ENCODE data around the gene COMMD1.
"Not testable (repeated sequence)": the region's sequence is repeated elsewhere in the genome, so short reads cannot be mapped to it uniquely, and the experiment has no call there.

Gene COMMD1

DNA sequence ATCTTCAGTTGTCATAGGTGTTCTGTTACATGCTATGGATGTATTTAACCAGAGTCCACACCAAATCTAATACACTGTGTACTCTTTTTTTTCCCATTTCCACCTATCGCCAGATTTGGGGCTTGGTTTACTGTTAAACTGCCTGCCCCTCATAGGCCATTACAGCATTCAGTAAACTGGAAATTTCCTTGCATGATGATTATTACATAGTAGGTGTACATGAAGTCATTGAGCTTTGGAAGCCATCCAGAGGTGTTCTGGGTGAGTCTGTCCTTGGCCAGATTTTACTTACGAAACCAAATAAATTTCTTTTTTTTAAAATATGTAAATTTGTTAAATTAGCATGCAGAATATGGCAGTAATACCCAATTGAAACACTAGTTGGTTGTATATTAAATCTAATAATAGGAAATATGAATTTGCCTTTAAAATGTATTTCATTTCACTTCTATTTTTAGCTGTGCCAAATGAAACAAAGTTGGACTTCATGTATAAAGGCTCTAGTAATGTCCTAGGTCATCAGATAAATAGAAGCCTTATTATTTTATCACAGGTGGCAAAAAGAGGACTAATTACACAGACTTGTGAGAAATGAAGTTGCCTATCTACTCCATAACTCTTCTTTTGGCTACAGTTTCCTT is 60.7 kb downstream of the COMMD1 start:
- DNase-seq, result no peak

DNA sequence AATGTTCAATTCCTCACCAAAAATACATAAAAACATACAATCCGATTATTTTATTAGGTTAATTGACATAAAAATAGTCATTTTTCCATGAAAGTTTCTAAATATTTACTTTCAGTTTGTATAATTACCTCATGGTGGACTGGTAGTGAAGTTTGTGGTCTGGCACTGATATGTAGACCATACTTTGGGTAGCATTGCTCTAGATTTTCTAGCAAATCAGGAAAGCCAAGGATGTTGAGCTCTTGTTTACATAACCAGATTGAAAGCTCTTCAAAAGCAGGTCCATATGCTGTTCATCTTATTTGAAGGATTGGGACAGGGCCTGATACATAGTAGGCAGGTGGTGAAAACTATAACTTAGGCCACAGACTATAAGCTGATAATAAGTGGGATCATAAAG is 61.8 kb downstream of the COMMD1 start:
- no peak for DNase-seq

DNA sequence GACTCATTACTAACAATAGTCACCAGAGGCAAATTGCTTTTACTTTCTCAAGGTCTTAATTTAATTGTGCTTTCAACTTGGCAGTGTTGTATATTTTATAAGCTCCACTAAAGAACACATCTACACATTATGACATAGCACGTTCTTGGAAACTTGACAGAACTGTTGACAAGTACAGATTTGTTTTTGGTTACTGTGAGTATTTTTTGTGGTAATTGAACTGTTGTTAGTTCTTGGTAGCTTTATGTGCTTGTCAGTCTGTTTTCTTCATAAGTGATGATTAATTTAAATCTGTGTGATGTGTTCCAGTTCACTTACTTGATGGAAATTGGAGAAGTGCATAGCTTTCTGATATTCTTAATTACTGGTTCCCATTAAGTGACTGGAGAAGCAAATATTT is 63.9 kb downstream of the COMMD1 start:
- DNase-seq, result no peak

DNA sequence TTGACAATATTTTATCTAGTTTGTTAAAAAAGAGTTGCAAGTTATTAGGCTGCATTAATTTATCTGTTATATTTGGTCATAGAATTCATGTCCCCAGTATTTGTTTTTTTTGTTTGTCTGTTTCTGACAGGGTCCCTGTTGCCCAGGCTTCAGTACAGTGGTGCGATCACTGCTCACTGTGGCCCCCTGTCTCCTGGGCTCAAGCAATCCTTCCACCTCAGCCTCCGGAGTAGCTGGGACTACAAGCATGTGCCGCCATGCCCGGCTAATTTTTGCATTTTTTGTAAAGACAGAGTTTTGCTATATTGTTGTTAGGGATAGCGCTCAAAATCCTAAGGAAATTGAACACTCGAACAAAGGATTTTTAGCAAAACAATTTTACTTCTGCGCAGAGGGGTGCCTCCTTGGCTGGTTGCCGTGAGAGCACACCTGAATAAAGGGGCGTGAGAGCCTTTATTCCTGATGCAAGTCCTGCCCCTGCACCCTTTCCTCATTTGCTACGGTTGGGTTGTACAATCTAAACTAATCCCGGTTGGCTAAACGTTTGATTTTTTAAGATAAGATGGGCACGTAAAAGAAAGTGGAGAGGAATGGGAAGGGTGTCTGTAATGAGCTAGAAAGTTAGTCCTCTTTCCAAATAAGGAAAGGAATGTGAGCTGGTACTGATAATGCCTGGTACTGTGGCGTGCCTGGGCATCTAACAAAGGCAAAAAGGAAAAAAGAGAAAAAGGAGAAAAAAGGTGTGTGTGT is 65.5 kb downstream of the COMMD1 start:
- DNase-seq, result no peak

DNA sequence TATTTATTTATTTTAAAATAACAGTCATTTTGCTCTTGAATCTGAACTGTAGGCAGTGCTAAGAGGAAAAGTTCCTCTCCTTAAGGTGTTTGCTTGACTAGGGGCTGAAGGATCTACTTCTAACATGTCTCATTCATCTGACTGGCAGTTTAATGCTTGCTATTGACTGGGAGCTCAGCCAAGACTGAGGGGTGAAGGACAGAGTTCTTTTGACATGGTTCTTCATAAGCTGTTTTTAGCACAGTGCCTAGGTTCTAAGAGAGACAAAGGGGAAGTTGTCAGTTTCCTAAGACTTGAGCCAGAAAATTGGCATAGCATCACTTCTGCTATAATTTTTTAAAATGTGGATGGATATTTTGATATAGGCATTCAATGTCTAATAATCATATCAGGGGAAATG is 73.0 kb downstream of the COMMD1 start:
- no peak for DNase-seq

DNA sequence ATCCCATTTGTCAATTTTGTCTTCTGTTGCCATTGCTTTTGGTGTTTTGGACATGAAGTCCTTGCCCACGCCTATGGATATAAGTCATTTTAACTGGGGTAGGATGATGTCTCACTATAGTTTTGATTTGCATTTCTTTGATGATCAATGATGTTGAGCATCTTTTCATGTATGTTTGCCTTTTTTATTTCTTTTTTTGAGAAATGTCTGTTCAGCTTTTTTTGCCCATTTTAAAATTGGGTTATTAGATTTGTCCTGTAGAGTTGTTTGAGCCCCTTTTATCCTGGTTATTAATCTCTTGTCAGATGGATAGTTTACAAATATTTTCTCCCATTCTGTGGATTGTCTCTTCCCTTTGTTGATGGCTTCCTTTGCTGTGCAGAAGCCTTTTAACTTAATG is 75.3 kb downstream of the COMMD1 start:
- no peak for DNase-seq

DNA sequence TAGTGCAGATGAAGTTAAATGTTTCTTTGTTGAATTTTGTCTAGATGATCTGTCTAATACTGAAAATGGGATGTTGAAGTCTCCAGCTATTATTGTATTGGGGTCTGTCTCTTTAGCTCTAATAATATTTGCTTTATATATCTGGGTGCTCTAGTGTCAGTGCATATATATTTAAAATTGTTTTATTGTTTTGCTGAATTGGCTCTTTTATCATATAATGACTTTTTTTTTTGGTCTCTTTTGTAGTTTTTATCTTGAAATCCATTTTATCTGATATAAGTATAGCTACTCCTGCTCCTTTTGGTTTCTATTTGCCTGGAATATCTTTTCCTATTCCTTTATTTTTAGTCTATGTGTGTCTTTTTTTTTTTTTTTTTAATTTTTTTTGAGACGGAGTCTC is 79.2 kb downstream of the COMMD1 start:
- DNase-seq, result no peak

DNA sequence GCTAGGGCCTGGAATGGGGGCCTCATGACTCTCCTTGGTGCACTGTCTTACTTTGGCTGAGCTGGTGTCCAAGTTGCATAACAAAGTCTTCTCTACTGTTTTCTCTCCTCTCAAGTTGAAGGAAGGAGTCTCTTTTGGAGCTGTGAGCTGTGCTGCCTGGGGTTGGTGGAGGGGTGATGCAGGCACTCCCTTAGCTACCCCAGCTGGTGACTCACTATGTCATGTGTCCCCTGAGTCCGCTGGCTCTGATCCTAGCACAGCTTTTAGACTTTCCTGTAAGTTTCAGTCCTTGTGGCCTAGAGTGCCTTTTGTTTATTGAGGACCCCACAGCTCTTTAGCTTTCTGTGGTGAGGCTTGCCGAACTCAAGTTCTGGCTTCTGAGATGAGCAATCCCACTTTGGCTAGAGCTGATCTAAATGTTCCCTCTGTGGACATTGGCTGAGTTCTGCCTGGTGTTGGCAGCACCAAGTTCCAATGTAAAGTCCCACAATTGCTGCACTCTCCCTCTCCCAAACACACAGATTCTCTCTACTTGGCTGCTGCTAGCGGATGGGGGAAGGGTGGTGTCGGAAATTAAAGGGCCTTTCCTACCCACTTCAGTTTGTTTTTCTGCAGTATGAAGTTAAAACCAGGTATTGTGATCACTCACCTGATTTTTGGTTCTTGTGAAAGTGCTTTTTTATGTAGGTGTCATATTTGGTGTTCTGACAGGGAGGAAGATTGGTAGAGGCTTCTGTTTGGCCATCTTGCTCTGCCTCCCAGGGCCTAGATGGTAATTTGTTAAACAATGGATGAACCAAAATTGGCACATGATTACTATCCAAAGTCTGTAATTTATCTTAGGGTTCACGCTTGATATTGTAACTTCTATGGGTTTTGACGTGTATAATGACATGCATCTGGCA is 83.2 kb downstream of the COMMD1 start:
- DNase-seq, result no peak

DNA sequence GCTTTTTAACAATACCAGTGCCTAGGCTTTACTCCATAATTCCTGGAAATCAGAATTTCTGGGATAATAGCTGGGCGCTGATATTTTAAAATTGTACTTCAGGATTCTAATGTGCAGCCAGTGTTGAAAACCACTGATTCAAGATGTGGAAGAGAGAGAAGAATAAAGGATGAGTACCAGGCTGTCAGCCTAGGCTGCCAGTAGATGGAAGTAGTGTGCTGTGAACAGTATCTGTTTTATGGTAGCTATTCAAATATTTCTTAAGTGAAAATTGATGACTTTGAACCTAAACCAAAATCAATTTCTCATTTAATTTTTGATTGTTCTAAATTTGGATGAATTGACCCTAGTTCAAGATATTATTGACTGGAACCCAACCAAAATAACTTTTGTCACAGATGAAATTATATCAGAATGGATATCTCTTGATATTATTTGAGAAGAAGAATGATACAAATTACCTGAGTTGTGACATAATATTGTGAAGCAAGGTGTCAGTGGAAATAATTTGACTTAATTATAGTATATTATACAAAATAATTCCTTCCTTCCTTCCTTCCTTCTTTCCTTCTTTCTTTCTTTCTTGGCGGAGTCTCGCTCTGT is 88.0 kb downstream of the COMMD1 start:
- peak in 1 of 5 experiments; percentile 53 for DNase-seq

DNA sequence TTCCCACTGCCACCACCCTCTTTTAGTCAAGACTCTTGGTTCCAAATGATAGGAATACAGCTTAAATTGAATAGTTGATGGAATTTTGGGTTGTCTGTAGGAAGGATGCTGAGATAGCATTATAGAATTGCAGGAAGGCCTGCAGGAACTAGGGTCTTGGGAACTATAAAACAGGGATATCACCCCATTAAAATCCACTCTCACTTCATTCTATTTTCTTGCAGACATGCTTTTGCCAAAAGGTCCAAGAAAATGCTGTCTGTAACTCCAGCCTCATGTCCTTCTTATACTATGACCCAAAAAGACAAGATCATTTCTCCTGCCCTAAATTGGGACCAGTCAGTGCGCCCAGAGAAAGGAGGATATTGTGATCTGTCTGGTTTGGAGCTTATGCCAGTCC is 89.1 kb downstream of the COMMD1 start:
- DNase-seq, result no peak

DNA sequence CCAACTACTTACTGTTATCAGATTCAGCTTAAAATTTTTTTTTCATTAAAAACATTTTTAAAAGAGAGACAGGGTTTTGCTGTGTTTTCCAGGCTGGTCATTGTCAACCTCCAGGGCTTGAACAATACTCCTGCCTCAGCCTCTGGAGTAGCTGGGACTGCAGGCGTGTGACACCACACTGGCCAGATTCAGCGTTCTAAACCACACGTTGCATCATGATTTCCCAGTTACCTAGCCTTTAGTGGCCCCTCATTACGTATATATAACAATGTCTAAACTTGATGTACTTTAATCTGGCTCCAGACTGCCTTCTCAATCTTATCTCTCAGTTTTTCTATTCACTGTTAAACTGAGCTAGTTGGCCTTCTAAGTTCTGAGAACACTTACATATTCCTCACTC is 89.6 kb downstream of the COMMD1 start:
- DNase-seq, result no peak

DNA sequence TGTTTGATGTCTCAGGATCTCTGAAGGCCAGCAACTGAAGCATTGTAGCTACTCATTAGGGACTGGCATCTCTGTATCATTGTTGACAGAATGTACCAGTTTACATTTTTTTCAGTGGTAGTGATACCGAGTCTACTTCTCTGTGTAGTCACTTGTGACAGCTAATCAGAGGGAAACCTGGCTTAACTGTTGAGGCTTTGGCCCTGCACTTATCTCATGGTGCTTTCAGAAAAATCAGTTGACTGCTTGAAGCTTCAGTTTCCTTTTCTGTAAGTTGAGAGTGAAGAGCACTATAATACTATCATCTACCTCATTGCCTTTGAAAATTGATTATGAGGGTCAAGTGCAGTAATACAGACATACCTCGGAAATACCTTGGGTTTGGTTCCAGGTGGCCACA is 90.0 kb downstream of the COMMD1 start:
- DNase-seq, result peak in 1 of 5 experiments; percentile 19

DNA sequence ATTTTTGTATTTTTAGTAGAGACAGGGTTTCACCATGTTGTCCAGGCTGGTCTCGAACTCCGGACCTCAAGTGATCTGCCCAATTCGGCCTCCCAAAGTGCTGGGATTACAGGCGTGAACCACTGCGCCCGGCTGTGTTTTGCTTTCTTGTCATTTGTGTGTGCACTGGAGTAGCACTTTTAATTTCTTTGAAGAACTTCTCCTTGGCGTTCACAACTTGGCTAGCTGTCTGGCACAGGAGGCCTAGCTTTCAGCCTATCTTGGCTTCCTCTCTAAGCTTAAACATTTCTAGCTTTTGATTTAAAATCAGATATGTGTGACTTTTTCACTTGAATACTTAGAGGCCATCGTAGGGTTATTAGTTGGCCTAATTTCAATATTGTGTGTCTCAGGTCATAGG is 93.0 kb downstream of the COMMD1 start:
- DNase-seq, result no peak

DNA sequence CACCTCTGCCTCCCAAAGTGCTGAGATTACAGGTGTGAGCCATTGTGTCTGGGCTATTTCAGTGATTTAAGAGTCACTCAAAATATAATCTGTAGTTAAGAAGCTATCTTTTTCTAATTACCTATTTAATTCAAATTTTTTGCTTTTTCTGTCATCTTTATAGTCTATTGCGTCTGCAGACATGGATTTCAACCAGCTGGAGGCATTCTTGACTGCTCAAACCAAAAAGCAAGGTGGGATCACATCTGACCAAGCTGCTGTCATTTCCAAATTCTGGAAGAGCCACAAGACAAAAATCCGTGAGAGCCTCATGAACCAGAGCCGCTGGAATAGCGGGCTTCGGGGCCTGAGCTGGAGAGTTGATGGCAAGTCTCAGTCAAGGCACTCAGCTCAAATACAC is 95.1 kb downstream of the COMMD1 start:
- no peak for DNase-seq

DNA sequence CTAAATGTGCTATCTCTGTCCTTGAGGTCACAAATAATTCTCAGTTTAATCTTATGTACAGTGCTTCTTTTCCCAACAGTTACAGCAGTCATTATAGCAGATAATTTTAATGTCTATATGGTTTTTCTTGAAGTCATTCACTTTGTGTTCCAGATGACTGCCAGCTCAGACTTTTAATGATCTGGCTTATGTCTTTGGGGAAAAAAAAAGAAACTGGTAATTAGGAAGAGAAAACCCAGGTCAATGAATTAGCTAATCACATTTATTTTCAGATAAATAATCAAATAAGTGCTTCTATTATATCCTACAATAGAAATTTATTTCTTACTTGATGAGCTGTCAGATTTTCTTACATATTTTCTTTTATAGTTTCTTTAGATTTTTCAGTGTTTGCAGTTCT is 96.0 kb downstream of the COMMD1 start:
- no peak for DNase-seq

DNA sequence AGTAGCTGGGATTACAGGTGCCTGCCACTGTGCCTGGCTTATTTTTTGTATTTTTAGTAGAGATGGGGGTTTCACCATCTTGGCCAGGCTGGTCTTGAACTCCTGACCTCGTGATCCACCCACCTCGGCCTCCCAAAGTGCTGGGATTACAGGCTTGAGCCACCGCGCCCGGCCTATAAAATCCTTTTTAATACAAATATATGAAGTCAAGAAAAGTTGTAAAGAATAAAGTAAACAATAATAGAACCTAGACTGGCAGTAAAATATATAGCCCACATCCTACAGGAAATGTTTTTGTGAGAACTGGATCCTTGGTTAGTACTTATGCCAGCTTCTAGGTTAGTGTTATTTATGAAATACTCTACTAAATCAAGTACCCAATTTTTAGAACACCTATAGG is 99.0 kb downstream of the COMMD1 start:
- not testable (repeated sequence) for DNase-seq

DNA sequence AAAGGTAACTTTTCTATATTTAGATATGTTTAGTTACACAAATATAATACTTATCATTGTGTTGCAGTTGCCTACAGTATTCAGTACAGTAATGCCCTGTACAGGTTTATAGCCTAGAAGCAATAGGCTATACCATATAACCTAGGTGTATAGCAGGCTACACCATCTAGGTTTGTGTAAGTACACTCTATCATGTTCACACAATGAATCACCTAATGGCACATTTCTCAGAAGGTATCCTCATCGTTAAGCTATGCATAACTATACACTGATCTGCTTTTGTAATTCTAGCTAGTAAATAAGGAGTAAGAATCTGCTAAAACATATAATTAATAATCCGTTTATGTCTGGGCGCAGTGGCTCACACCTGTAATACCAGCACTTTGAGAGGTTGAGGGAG is 102.1 kb downstream of the COMMD1 start:
- no peak for DNase-seq

DNA sequence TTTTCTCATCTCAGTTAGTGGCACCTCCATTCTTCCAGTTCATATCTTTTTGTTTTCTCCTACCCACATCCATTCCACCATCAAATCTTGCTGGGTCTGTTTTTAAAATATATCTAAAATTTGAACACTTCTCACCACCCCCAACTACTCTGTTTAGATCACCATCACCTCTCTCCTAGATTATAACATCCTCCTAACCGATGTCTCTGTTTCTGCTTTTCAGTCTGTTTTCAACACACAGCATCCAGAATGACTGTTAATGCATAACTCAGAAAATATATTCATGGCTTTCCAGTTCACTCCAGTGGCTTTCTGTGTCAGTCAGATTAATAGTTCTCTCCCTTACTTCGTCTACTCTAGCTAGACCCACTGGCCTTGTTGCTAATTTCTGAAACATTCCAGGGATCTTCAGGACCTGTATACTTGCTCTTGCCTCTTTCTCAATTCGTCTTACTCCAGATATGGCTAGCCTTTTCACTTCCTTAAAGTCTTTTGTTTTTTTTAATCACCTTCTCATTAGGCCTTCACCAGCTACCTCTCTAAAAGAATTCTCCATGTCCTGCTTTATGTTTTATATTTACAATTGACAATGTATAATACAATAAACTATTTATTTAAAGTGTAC is 105.3 kb downstream of the COMMD1 start:
- DNase-seq, result no peak

DNA sequence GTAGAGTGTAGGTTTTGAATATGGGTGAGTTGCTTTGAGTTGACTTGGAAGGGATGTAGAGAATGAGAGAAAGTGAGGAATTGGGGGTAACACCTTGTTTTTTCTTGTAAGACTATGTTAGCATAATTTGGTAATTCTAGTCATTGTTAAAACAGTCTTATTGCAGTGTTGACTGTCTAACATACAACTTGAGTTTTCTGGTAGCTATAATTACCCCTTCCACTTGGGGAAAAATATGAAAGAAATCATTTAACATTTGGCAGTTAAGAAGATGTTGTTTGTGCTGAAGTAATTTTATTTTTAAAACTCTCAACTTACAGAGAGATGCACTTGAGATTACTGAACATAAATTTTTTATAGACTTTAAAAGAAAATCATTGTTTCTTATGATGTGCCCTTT is 108.2 kb downstream of the COMMD1 start:
- DNase-seq, result no peak

DNA sequence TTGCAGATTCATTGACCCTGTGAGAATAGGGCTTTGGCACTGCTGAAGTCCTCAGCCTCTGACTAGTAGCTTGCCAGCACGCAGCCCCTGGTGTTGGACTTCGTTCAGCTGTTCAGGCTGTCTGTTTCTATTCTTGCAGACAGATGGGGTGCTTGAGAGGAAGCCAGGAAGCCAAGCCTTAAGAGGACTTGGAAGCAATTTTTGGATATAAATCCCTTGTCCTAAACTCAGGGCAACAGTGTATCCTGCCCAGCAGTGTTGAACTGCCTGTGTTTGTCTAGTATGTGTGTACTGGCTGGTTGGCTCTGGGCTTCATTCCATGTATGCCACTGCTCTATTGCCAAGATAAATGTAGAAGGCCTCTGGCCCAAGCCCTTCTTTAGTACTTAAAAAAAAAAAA is 108.6 kb downstream of the COMMD1 start:
- no peak for DNase-seq

DNA sequence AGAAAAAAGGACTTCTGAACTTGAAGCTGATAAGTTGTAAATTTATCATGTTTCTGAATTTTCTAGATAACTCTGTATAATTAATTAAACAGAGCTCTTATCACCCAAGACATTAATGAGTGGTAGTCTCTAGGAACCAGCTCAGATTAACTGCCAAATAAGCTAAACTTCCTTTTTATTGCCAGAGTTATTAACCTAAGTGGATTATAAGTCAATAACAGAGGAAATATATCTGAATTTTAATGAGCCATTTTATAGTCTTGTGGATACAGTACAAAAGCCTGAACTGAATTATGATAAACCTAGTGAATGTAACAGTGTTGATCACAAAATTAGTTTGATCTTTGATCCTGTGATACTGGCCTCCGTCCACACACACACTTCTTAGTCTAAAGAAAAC is 111.5 kb downstream of the COMMD1 start:
- no peak for DNase-seq

DNA sequence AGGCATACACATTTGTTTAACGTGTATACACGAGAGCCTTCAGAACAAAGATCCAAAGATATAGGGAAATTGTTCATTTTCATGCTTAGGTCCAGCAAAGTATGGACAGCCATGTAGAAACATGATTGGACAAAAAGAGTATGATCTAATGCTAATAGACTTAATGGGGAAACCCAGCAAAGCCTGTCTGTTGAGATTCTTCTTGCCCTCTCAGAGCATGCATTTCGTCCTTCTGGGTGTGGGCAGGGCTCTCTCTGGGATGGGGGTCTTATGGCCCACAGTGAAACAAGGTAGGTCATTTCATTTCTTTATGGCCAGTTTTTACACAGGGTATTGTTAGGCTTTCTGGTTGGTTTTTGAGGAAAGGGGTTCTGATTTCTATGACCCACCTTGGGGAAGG is 124.4 kb downstream of the COMMD1 start:
- no peak for DNase-seq

DNA sequence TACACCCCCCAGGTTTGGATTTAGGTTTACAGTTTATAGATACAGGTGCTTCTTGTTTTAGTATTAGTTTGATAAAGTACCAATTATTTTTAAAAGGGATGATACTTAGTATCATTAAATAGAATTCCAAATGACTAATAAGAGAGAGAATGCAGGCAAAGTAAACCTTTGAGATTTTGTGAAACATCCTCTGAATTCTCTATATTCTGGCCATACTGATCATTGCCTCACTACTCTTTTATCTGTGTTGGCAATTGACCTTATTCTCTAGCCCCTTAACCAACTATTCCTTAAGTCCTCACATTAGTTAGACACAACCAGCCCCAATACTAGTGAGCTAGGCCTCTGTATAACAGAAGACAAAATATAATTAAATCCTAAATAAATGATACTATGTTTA is 125.4 kb downstream of the COMMD1 start:
- DNase-seq, result no peak

All from T-helper 2 cell (primary cell).